GM20000 (cell line): Measurements from ENCODE around the gene RAB28.

Experiments used
- DNase-seq: peaks from one replicate; pipeline ENCODE4 v3.0.0; 2012; ENCODE audit warnings: low spot score
- TF ChIP-seq, protein P1 (sequence below): IDR thresholded peaks from 2 replicates; pipeline ENCODE4 v1.5.1; 2012; ENCODE audit warnings: mild to moderate bottlenecking, control low read depth; ENCODE audit errors: extremely low read depth, missing control alignments

The RAB28 gene

DNA sequence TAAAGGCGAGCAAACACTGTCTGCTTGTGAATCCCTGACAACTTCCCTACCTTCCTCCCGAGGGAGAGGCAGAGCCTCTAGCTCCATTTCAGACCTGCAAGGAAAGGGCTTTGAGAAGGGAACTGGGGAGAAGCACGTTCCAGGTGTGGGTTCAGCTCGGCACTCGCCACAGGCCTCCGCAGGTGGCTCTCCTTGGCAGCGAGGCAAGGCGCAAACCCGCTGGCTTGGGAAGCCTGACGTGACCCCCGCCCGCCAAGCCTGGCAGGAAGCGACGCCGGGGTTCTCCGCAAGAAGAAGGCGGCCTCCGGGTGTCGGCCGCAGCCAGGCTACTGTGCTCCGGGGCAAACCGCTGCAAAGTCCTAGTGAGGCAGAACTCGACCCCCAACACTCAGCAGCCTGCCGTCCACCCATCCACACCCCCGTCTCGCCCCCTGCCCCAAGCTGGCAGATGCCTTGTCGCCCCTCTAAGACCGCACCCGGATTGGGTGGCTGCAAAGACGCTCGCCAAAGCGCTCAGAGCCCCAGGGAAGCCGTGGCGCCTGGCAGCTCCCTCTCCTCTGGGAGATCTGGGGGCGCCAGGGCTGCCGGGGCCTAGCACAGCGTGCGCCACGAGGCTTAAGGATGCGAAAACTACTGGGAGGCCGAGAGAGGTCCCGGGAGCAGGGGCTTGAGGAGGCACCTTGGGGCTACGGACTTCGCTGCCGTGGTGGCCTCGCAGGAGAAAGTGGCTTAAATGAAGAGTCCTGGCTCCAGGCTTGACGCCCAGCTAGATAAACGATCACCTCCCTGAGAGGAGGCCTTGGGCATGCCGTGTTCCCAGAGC, 38.4 kb upstream of the RAB28 start:
- TF ChIP-seq, protein P1, sequence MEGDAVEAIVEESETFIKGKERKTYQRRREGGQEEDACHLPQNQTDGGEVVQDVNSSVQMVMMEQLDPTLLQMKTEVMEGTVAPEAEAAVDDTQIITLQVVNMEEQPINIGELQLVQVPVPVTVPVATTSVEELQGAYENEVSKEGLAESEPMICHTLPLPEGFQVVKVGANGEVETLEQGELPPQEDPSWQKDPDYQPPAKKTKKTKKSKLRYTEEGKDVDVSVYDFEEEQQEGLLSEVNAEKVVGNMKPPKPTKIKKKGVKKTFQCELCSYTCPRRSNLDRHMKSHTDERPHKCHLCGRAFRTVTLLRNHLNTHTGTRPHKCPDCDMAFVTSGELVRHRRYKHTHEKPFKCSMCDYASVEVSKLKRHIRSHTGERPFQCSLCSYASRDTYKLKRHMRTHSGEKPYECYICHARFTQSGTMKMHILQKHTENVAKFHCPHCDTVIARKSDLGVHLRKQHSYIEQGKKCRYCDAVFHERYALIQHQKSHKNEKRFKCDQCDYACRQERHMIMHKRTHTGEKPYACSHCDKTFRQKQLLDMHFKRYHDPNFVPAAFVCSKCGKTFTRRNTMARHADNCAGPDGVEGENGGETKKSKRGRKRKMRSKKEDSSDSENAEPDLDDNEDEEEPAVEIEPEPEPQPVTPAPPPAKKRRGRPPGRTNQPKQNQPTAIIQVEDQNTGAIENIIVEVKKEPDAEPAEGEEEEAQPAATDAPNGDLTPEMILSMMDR: no peak
- DNase-seq: peak; percentile 8

DNA sequence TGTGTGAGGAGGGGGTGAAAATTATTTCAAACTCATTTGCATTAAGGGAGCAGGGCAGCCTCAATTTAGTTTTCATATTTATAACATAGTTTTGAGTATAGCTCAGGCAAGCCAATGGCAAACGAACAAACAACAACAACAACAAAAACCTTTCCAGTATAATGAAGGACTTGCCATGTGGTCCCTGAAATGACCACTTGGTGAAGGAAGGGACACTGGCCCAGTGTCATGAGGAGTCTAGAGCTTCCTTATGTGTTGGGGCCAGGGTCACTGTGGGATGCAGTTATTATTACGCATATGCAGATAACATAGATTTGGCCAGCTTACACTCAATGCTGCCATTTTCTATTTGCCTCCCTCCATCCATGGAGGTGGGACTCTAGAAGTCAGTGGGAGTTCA, 36.9 kb upstream of the RAB28 start:
- no peak for DNase-seq
- TF ChIP-seq, protein P1: no peak

DNA sequence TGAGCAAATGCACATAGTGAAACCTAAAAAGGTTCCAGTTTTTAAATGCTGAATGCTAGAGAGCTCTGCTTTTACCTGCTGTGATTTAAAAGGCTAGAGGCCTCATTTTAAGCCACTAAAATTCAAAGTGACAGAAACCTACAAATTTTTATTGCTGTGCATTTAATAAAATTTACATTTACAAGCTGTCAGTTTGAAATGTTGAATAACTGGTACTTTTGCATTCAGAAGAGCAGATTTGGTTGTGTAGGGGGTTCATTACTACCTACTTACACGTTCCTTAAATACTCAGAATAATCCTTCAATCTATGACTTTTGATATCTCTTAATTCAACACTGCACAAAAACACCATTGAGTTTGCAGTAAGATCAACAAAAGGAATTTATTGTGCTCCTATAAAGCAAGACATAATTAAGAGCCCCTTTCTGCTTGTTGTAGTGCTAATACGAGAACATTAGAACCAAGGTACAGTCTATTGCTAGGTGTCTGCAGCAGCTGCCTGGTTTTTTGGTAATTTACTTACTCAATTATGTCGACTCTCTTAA, 32.2 kb upstream of the RAB28 start:
- DNase-seq: no peak
- TF ChIP-seq, protein P1: no peak

DNA sequence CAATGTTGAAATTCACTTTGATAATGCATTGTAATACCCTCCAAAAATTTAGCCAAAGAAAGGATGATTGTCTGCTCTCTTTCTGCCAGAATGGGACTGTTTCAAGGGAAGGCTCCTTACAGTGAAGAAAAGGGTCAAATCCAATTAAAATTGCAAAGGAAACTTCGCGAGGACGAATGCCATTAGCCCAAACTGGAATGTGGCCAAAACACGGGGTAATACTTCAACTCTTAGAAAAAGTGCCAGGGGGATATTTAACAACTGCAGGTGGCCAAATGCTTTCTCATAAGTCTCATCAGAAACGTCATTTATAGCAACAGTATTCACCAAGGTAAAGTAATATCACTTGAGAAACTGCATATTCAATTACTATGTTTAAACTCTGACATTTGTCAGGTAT, 31.1 kb upstream of the RAB28 start:
- TF ChIP-seq, protein P1: no peak
- no peak for DNase-seq

DNA sequence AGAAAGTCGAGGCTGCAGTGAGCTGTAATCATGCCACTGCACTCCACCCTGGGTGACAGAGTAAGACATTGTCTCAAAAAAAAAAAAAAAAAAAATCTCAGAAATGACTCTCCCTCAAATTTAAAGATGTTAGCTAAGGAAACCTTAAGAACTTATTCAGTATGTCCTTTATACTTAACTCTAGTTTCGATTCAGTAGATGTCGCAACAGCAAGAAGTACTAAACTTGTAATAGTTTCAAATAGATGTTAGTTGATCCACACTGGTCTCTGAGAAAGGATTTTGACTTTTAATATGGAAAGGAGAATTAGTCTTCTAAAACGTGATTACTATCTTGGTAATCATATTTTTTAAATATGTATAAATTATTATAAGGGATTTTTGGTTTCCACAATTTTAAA, 30.6 kb upstream of the RAB28 start:
- TF ChIP-seq, protein P1: no peak
- no peak for DNase-seq

DNA sequence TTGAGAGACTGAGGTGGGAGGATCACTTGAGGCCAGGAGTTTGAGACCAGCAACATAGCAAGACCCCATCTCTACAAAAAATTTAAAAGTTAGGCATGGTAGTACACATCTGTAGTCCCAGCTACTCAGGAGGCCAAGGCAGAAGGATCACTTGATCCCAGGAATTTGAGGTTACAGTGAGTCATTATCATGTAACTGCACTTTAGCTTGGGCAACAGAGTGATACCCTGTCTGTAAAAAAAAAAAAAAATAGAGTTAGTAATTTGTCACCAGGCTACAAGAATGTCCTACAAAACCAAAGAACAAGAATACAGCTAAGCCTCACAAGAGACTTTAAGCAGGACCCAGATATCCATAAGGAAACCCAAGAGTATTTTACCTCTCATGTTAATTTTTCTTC, 27.0 kb upstream of the RAB28 start:
- no peak for DNase-seq

DNA sequence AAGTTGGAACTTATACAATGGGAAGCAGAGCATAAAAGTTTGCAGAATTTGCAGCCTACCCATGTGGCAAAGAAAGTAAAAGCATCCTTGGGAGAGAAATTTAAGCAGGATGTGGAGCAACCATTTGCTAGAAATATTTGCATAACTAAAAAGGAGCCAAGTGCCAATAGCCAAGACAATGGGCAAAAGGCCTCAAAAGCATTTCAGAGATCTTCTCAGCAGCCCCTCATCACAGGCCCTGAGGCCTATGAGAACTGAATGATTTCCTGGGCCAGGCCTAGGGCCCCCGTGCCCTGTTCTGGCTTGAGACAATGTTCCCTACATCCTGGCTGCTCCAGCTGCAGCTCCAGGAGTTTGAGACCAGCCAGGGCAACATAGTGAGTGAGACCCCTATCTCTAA, 25.3 kb upstream of the RAB28 start:
- DNase-seq: no peak
- TF ChIP-seq, protein P1: no peak

More for the DNA sequence above, 27.0 kb upstream of the RAB28 start:
- TF ChIP-seq, protein P1: no peak
